CD14-positive monocyte (primary cell): ENCODE results near the gene SLC22A14. TPM values are rescaled to one million over a fixed set of nuclear protein-coding genes. Genes with fewer than 3 reads are reported as not detected.

Experiments used
- DNase-seq, 3 donors: peaks; one replicate each; pipeline ENCODE4 v3.0.0-alpha.2; 2011 to 2022
- H2AFZ ChIP-seq: 2 replicates; pipeline ENCODE4 v1.6.0; 2012; ENCODE audit warnings: mild to moderate bottlenecking, low read depth, low read length, inconsistent platforms; ENCODE audit not compliant: insufficient read depth, poor library complexity, severe bottlenecking
- H3K27ac ChIP-seq, 2 donors: 1 replicate in 1 of 2; 2 replicates in 1 of 2; pipeline ENCODE4 v1.5.1; 2012 to 2013; ENCODE audit warnings: low read length in 2 of 2, control low read depth in 1 of 2, inconsistent platforms in 1 of 2, low read depth in 1 of 2, mild to moderate bottlenecking in 1 of 2
- H3K27me3 ChIP-seq, 2 donors: one replicate each; pipeline versions ENCODE4 v1.6.0 to v1.6.1; 2011 to 2013; ENCODE audit warnings: low read length in 2 of 2; ENCODE audit not compliant: control insufficient read depth in 2 of 2, insufficient read depth in 2 of 2
- H3K36me3 ChIP-seq, 2 donors: replicated peaks in 1 of 2; 1 replicate in 1 of 2; 2 replicates in 1 of 2; pipeline versions ENCODE4 v1.5.1 to v1.6.1; 2012 to 2013; ENCODE audit warnings: low read length in 2 of 2, control low read depth in 1 of 2, inconsistent platforms in 1 of 2, mild to moderate bottlenecking in 1 of 2; ENCODE audit not compliant: insufficient read depth in 2 of 2, control insufficient read depth in 1 of 2
- H3K4me1 ChIP-seq, 2 donors: 1 replicate in 1 of 2; 2 replicates in 1 of 2; pipeline versions ENCODE4 v1.5.1 to v1.6.1; 2012 to 2013; ENCODE audit warnings: low read length in 2 of 2, control low read depth in 1 of 2, inconsistent platforms in 1 of 2, mild to moderate bottlenecking in 1 of 2, moderate library complexity in 1 of 2; ENCODE audit not compliant: insufficient read depth in 2 of 2, control insufficient read depth in 1 of 2
- H3K4me2 ChIP-seq: replicated peaks from 2 replicates; pipeline ENCODE3; 2012; ENCODE audit warnings: low read length, moderate library complexity, mild to moderate bottlenecking; ENCODE audit not compliant: poor library complexity, severe bottlenecking; ENCODE audit errors: extremely low read depth
- H3K4me3 ChIP-seq, 3 experiments: fragments of 200-600 bp in 1 of 3; sonication (generic) in 1 of 3; replicated peaks in 1 of 3; 1 replicate in 2 of 3; 2 replicates in 1 of 3; pipeline ENCODE4 v1.5.1; 2011 to 2013; ENCODE audit warnings: low read length in 3 of 3, mild to moderate bottlenecking in 3 of 3, control low read depth in 2 of 3, low read depth in 2 of 3, inconsistent platforms in 1 of 3, moderate library complexity in 1 of 3
- H3K79me2 ChIP-seq: 2 replicates; pipeline ENCODE4 v1.6.0; 2012; ENCODE audit warnings: mild to moderate bottlenecking, control low read depth, inconsistent platforms, low read length, moderate library complexity; ENCODE audit not compliant: insufficient read depth
- H3K9ac ChIP-seq: 2 replicates; pipeline ENCODE4 v1.6.0; 2017; ENCODE audit warnings: low read length, mild to moderate bottlenecking; ENCODE audit not compliant: insufficient read depth, poor library complexity, severe bottlenecking
- H3K9me3 ChIP-seq, 2 donors: replicated peaks in 1 of 2; 1 replicate in 1 of 2; 2 replicates in 1 of 2; pipeline versions ENCODE4 v1.5.1 to v1.6.1; 2012 to 2013; ENCODE audit warnings: low read length in 2 of 2, control low read depth in 1 of 2; ENCODE audit not compliant: control insufficient read depth in 1 of 2, insufficient read depth in 1 of 2
- H4K20me1 ChIP-seq: 2 replicates; pipeline ENCODE4 v1.6.0; 2012; ENCODE audit warnings: mild to moderate bottlenecking, low read length, control low read depth, moderate library complexity; ENCODE audit not compliant: insufficient read depth
- H3K27ac Mint-ChIP-seq, 7 donors: one replicate each; pipeline ENCODE4 v1.8.0; 2020; ENCODE audit warnings: mild to moderate bottlenecking in 7 of 7, mixed read lengths in 7 of 7, moderate library complexity in 6 of 7, inconsistent platforms in 2 of 7
- H3K27me3 Mint-ChIP-seq, 3 donors: one replicate each; pipeline ENCODE4 v1.8.0; 2021 to 2022; ENCODE audit warnings: low read depth in 3 of 3, mild to moderate bottlenecking in 3 of 3, mixed read lengths in 3 of 3, moderate library complexity in 3 of 3, inconsistent platforms in 1 of 3
- H3K36me3 Mint-ChIP-seq, 2 donors: one replicate each; pipeline ENCODE4 v1.8.0; 2020; ENCODE audit warnings: mixed read lengths in 2 of 2, inconsistent platforms in 1 of 2, mild to moderate bottlenecking in 1 of 2
- H3K4me1 Mint-ChIP-seq: one replicate; pipeline ENCODE4 v1.8.0; 2020; ENCODE audit warnings: mild to moderate bottlenecking, mixed read lengths
- H3K4me3 Mint-ChIP-seq, 2 donors: one replicate each; pipeline ENCODE4 v1.8.0; 2020; ENCODE audit warnings: mild to moderate bottlenecking in 2 of 2, mixed read lengths in 2 of 2, moderate library complexity in 1 of 2
- H3K9me3 Mint-ChIP-seq, 7 donors: one replicate each; pipeline ENCODE4 v1.8.0; 2020 to 2022; ENCODE audit warnings: mixed read lengths in 7 of 7, mild to moderate bottlenecking in 6 of 7, moderate library complexity in 6 of 7, inconsistent platforms in 2 of 7
- WGBS: methylation state at CpG from one replicate; pipeline ENCODE4 v1.1.5; 2013; ENCODE audit warnings: missing lambda C conversion rate; ENCODE audit not compliant: insufficient coverage; 5-methylcytosine and 5-hydroxymethylcytosine counted together
- intact Hi-C, 2 donors: fragments of 100-400 bp; cut with micrococcal nuclease; formaldehyde crosslinking; loops; one replicate each; pipeline versions ENCODE4 v1.15.0 to v1.15.1; 2023
- polyA plus RNA-seq, 3 donors: library from polyadenylated mRNA; depleted of rRNA in 1 of 3; unstranded in 2 of 3; stranded (reverse) in 1 of 3; fragments of 300-500 nt in 2 of 3; fragments of >200 nt in 1 of 3; fragmentation: Illumina TruSeq in 2 of 3; gene quantifications; 1 replicate in 2 of 3; 2 replicates in 1 of 3; pipeline ENCODE4 v1.2.3, GENCODE V29; 2012 to 2021
- TF ChIP-seq, protein P1 (sequence below): fragments of 200-600 bp; IDR thresholded peaks from one replicate; pipeline ENCODE4 v1.8.0; 2022; ENCODE audit warnings: antibody characterized with exemption, mild to moderate bottlenecking

The SLC22A14 gene
- polyA plus RNA-seq, 3 donors = 0.45 TPM; not detected in 2

DNA sequence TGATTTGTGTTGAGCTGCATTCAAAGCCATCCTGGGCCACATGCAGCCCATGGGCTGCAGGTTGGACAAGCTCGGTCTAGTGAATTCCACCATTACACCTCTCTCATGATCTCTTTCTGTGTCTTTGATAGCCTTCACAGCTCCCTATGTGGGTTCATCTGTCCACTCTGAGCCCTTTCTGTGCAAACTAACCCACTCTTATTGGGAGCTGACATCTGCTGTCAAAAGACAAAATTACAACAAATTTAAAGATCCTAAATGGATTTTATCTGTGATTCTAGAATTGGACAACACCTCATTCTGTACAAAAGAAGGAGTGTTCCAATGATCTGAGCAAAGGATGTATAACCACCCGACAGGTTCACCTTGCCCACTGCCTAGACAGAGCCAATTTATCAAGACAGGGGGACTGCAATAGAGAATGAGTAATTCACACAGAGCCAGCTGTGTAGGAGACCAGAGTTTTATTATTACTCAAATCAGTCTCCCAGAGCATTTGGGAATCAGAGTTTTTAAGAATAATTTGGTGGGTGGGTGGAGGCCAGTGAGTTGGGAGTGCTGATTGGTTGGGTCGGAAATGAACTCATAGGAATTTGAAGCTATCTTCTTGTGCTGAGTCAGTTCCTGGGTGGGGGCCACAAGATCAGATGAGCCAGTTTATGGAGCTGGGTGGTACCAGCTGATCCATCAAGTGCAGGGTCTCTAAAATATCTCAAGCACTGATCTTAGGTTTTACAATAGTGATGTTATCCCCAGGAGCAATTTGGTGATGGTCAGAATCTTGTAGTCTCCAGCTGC is 61.9 kb downstream of the SLC22A14 start:
- DNase-seq = no peak
- H3K4me3 Mint-ChIP-seq = no peak overlapping the region
- Histone ChIP-seq H3K27me3 (no peaks in the 10 kb centered on the region), H4K20me1 (no peaks in the 10 kb centered on the region), H3K36me3 (no peaks in the 10 kb centered on the region), H3K4me1 (peaks cover 17 to 26% of the 10 kb centered on the region in 2 donors), H3K27ac (no peak overlapping the region), H3K4me3 (no peak overlapping the region), H3K4me2 (no peak overlapping the region), H3K79me2 (no peaks in the 10 kb centered on the region), H3K9me3 (peaks cover 0 to 2% of the 10 kb centered on the region in 2 donors), H2AFZ (no peak overlapping the region), H3K9ac (no peak overlapping the region)
- no peak overlapping the region for H3K27ac Mint-ChIP-seq
- 79% methylated on average over 2 of the region's 3 CpGs for WGBS
- H3K27me3 Mint-ChIP-seq = peaks cover 0 to 6% (median 1%) of the 10 kb centered on the region in 3 donors
- H3K4me1 Mint-ChIP-seq = peaks cover 12% of the 10 kb centered on the region
- intact Hi-C loops = loop anchor here in 1 of 2 donors (10.0 kb wide), 1 partner anchor 209 kb away; the partner anchor contains the start of genes ACAA1 and MYD88
- no peaks in the 10 kb centered on the region for H3K36me3 Mint-ChIP-seq
- TF ChIP-seq, protein P1, sequence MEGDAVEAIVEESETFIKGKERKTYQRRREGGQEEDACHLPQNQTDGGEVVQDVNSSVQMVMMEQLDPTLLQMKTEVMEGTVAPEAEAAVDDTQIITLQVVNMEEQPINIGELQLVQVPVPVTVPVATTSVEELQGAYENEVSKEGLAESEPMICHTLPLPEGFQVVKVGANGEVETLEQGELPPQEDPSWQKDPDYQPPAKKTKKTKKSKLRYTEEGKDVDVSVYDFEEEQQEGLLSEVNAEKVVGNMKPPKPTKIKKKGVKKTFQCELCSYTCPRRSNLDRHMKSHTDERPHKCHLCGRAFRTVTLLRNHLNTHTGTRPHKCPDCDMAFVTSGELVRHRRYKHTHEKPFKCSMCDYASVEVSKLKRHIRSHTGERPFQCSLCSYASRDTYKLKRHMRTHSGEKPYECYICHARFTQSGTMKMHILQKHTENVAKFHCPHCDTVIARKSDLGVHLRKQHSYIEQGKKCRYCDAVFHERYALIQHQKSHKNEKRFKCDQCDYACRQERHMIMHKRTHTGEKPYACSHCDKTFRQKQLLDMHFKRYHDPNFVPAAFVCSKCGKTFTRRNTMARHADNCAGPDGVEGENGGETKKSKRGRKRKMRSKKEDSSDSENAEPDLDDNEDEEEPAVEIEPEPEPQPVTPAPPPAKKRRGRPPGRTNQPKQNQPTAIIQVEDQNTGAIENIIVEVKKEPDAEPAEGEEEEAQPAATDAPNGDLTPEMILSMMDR = no peak
- peaks cover 0 to 8% (median 3%) of the 10 kb centered on the region in 7 donors for H3K9me3 Mint-ChIP-seq

DNA sequence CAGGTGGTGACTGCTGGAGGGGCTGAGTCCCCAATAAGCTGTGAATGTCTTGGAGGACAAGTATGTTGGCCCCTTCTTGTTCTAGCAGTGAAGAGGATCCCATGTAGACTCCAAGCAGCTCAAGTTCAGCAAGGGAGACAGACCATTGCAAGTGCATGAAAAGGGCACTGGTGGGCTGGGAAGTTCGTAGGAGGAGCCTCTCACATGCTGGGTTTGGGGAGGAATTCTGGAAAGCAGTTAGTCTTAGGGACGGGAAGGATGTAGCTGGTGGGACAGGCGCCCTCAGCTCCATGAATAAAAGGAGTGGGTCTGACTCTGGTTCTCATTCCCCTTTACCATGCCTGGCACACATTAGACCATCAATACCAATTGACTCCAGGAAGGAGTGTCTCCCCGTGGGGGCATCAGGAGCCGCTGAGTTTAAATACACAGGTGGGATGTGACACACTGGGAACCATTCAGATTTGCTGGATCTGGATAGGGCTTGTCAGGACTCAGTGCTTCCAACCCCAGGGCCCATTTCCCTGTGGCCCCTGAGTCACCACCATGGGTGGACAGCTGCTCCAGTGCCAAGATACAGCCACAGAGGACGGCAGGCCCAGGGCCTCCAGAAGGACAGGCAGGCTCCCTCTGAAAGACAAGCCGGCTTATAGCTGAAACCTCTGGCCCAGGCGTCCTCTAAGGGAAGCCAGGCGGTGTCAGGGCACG is 63.9 kb downstream of the SLC22A14 start:
- peaks cover 0 to 4% (median 1%) of the 10 kb centered on the region in 3 donors for H3K27me3 Mint-ChIP-seq
- Histone ChIP-seq H3K9ac (peak overlapping the region; percentile 64), H4K20me1 (no peaks in the 10 kb centered on the region), H3K36me3 (no peaks in the 10 kb centered on the region), H3K4me1 (peaks cover 17 to 26% of the 10 kb centered on the region in 2 donors), H3K4me2 (peak overlapping the region; percentile 92), H3K9me3 (peaks cover 0 to 4% of the 10 kb centered on the region in 2 donors), H2AFZ (peak overlapping the region; percentile 98), H3K27ac (no peak overlapping the region), H3K27me3 (no peaks in the 10 kb centered on the region), H3K79me2 (no peaks in the 10 kb centered on the region), H3K4me3 (peak overlapping the region in 1 of 3 experiments; percentile 78)
- TF ChIP-seq, protein P1 = no peak
- peak overlapping the region in 2 of 7 donors; percentile 41 for H3K27ac Mint-ChIP-seq
- peak overlapping the region; percentile 71 to 73 for H3K4me3 Mint-ChIP-seq
- WGBS = 54% methylated on average over 3 of the region's 10 CpGs
- peak in 1 of 3 donors; percentile 41 for DNase-seq
- peaks cover 12% of the 10 kb centered on the region for H3K4me1 Mint-ChIP-seq
- intact Hi-C loops = loop anchor here in 1 of 2 donors (10.0 kb wide), 1 partner anchor 211 kb away; the partner anchor contains the start of genes ACAA1 and MYD88
- H3K36me3 Mint-ChIP-seq = no peaks in the 10 kb centered on the region
- H3K9me3 Mint-ChIP-seq = peaks cover 0 to 8% (median 3%) of the 10 kb centered on the region in 7 donors
